HG03108 (cell line): Measurements from ENCODE around the gene BHLHE40.
A peak's percentile ranks its signal among the peaks of the same experiment; 100 is the strongest.
"Not testable (repeated sequence)": the region's sequence is repeated elsewhere in the genome, so short reads cannot be mapped to it uniquely, and the experiment has no call there.

ENCODE experiments used
- ATAC-seq: cut with Tn5 transposase; IDR thresholded peaks from one replicate; pipeline ENCODE4 v1.9.1; 2021; ENCODE audit warnings: moderate library complexity; ENCODE audit not compliant: unreplicated experiment

The BHLHE40 gene

DNA sequence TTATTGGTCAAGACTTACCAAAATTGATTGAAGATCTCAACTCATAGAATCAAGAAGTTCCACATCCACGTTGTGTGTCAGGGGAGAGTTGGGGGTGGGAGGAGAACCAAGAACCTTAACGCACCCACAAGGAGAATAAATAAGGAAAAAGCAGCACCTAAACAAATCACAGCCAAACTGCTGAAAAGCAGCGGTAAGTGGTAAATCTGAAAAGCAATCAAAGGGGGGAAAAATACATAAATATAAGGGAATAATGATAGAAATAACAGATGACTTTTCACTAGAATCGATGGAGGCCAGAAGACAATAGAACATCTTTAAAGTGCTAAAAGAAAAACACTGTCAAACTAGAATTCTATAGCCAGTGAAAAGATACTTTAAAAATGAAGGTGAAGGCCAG is 20.1 kb upstream of the BHLHE40 start:
- ATAC-seq = no peak

DNA sequence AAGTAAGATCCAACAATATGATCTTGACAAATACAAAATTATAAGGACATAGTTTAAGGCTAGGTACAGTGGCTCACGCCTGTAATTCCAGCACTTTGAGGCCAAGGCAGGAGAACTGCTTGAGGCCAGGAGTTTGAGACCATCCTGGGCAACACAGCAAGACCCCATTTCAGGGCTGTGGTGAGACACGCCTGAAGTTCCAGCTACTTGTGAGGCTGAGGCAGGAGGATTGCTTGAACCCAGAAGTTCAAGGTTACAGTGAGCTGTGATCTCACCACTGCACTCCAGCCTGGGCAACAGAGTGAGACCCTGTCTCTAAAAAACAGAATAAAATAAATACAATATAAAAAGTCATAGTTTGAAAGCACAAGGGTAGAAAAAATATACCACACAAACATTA is 17.4 kb upstream of the BHLHE40 start:
- ATAC-seq = not testable (repeated sequence)

GRCh38 chr3:4963669-4964570 is 15.3 kb upstream of the BHLHE40 start:
- ATAC-seq = no peak

DNA sequence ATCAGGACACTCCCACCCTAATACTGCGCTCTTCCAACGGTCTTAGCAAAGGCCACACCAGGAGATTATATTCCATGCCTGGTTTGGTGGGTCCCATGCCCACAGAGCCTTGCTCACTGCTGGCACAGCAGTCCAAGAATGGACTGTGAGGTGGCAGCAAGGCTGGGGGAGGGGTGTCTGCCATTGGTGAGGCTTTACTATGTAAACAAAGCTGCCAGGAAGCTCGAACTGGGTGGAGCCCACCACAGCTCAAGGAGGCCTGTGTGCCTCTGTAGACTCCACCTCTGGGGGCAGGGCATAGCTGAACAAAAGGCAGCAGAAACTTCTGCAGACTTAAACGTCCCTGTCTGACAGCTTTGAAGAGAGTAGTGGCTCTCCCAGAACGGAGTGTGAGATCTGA is 13.2 kb upstream of the BHLHE40 start:
- not testable (repeated sequence) for ATAC-seq

DNA sequence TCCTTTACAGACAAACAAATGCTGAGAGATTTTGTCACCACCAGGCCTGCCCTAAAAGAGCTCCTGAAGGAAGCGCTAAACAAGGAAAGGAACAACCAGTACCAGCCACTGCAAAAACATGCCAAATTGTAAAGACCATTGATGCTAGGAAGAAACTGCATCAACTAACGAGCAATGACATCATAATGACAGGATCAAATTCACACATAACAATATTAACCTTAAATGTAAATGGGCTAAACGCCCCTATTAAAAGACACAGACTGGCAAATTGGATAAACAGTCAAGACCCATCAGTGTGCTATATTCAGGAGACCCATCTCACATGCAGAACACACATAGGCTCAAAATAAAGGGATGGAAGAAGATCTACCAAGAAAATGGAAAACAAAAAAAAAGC is 11.6 kb upstream of the BHLHE40 start:
- not testable (repeated sequence) for ATAC-seq

GRCh38 chr3:4971437-4971836 is 7.8 kb upstream of the BHLHE40 start:
- not testable (repeated sequence) for ATAC-seq

GRCh38 chr3:4971838-4972237 is 7.4 kb upstream of the BHLHE40 start:
- no peak for ATAC-seq

DNA sequence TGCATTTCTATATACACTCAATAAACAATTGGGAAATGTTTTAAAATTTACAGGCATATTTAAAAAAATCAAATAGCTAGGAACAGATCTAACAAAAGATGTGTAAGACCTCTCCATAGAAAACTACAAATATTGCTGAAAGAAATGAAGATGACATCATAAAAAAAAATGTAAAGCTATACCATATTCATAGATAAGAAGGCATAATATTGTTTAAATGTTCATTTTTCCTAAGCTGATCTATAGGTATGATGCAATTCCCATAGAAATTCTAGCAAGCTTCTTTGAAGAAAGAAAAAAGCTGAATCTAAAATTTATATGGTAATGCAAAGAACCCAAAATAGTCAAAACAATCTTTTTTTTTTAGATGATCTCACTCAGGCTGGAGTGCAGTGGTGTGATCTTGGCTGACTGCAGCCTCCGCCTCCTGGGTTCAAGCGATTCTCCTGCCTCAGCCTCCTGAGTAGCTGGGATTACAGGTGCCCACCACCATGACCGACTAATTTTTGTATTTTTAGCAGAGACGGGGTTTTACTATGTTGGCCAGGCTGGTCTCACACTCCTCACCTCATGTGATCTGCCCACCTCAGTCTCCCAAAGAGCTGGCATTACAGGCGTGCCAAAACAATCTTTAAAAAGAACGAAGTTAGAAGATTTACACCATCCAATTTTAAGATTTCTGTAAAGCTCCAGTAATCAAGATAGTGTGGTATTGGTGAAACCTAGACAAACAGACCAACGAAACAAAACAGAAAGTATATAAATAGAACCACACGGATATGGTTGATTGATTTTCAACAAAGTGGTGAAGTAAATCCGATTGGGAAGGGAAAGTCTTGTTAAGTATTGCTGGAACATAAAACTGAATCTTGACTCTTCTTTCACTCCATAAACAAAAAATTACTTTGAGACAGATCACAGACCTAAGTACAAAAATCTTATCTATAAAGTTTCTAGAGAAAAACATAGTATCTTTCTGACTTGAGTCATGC is 6.3 kb upstream of the BHLHE40 start:
- peak; percentile 25 for ATAC-seq

GRCh38 chr3:4974154-4974553 is 5.1 kb upstream of the BHLHE40 start:
- ATAC-seq = no peak

DNA sequence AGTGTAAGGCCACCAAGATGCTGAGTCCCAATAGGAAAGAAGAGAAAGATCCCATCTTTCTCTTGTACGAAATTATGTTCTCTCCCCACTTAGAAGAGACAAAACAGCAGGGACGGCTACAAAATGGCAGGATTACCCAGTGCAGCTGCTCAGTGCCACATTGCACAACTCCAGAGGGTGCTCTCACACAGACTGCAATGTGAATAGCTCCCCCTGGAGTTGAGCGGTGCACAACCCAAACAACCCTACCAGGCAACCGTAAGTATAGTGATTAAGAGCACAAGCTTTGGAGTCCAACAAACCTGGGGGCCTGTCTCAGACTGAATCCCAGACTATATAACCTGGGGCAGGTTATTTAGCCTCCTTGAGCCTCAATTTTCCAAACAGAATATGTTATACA is 3.1 kb upstream of the BHLHE40 start:
- ATAC-seq = no peak

- ATAC-seq = peak; percentile 35
Measured at GRCh38 chr3:4977001-4977852, 2.0 kb upstream of the BHLHE40 start.

- no peak for ATAC-seq
Measured at GRCh38 chr3:4977853-4978203, 1.4 kb upstream of the BHLHE40 start.

DNA sequence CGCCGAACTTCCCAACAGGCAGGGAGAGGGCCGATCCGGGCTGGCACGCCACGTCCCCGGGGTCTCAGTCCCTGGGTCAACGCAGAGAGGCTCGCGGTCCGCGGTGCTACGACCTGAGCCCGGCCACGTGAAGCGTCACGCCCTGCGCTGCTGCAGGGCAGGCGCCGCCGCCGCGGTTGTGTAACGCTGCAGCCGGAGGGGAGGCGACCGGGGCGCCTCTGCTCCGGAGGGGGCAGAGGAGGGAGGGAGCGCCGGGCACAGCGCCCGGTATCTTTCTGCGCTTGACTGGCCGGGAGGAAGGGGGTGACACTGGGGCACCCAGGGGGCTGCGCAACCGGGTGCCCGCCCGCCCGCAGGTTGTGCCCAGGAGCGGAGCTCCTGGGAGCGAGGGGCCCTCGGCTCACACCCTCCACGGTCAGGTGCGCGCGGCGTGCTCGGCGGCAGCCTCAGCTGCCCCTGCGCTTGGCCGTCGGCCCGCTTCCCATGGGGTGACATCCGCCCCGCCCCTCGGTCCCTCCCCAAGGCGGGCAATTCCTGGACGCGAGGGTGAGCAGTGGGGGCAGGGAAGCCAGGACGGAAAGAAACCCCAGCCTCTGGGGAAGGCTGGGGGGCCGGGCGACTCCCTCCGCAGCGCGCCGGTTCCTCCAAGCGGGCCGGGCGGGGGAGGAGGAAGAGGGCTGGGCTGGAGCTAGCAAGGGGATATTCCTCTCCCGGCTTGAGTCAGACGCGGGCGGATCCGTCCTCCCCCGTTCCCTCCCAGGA is 852 bp upstream of the BHLHE40 start:
- ATAC-seq = peak; percentile 35

- peak; percentile 36 for ATAC-seq
Measured at GRCh38 chr3:4978966-4979427, 240 bp upstream of the BHLHE40 start.

DNA sequence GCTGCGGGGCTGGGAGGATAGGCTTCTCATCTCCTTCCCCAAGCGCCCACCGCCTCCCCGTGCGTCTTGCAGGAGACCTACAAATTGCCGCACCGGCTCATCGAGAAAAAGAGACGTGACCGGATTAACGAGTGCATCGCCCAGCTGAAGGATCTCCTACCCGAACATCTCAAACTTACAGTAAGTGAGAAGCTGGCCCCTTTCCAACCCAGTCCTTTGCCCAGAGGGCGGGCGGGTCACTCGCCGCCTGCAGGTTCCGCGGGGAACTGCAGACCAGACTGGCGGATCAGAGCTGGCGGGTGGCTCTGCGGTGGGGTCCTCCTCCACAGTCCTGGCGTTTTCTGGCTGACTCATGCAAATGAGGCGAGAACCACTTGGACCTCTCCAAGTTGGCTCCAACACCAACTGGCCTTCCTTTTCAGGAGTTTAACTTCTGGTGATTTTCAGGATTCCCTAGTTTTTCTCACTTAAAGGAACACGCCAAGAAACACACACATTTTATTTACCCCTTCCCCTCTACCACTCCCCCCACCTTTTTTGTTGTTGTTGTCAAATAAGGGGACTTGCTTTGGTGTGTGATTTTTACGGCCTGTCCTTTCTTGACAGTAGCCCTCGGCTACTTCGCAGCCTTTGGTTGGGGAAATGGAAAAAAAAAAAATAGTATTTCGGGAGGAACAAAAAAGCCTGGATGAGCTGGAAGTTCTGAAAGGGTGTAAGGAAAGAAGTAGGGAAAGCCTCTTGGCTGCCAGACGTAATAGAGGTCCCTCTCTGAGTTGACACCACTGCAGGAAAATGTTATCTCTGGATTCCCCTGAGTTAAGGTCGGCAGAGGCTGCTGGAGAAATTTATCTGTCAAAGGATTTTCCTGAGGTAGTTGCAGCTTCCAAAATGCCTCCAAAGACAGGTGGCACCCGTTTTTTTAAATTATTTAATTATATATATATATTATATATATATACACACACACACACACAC is 1.3 kb downstream of the BHLHE40 start:
- ATAC-seq = peak; percentile 12

GRCh38 chr3:4981294-4981664 is 2.0 kb downstream of the BHLHE40 start:
- ATAC-seq = no peak

- no peak for ATAC-seq
Measured at GRCh38 chr3:4981665-4982494, 2.6 kb downstream of the BHLHE40 start.
